Placental epithelial cell (primary cell): ENCODE results near the gene CYSTM1. TPM values are rescaled to one million over a fixed set of nuclear protein-coding genes. Genes with fewer than 3 reads are reported as not detected.

Experiments used
- total RNA-seq: library from RNA; depleted of rRNA; stranded (reverse); fragments of >200 nt; gene quantifications from 2 replicates; pipeline ENCODE4 v1.2.3, GENCODE V29; 2012

Gene CYSTM1
- total RNA-seq = 1.2 and 1.6 TPM in 2 replicates

GRCh38 chr5:140174465-140175366 lies at the start of gene CYSTM1:
Gene CYSTM1 (plus strand): TSS chr5:140175188. CDS start chr5:140194466, 19,278 bp downstream.

GRCh38 chr5:140125637-140126036 lies 49.4 kb upstream of the CYSTM1 start, which contains the start of gene IGIP:
Gene IGIP (plus strand): TSS chr5:140125937. CDS start chr5:140128477, 2,540 bp downstream.

Other genes with a start within 250 kb of the CYSTM1 start
- 0.22 TPM in 1 of 2 replicates, not detected in the other for gene NRG2, start 131.9 kb upstream of the CYSTM1 start, total RNA-seq
- 16.2 and 19.2 TPM in 2 replicates for gene PURA, start 61.1 kb upstream of the CYSTM1 start, total RNA-seq
- 4.8 and 7.5 TPM in 2 replicates for gene IGIP, start 49.3 kb upstream of the CYSTM1 start, total RNA-seq
- 57.7 and 77.1 TPM in 2 replicates for gene PFDN1, start 127.9 kb downstream of the CYSTM1 start, total RNA-seq
- gene HBEGF, start 171.4 kb downstream of the CYSTM1 start, total RNA-seq = under 0.01 and 1.2 TPM in 2 replicates
- not detected in 2 replicates for gene SLC4A9, start 185.0 kb downstream of the CYSTM1 start, total RNA-seq
- gene ANKHD1, start 226.6 kb downstream of the CYSTM1 start, total RNA-seq = 63.0 and 76.9 TPM in 2 replicates